ENCODE results near the gene CYB5B.

CYB5B gene

GRCh38 chr16:69384974-69385373 lies 39.4 kb upstream of the CYB5B start:
- in situ Hi-C loops (cut with MboI; ENCODE audit: low sequenced_read_pairs, unreplicated experiment), result loop anchor here (25.0 kb wide), 1 partner anchor 552 kb away; no protein-coding TSS in a partner anchor
- no peak for TF ChIP-seq CTCF (IDR thresholded peaks at IDR 0.05; ENCODE audit: borderline replicate concordance, control extremely low read depth, extremely low read depth, insufficient read depth, missing control alignments)
- DNase-seq (ENCODE audit: low spot score), result no peak

GRCh38 chr16:69386596-69386995 lies 37.8 kb upstream of the CYB5B start:
- no peak for TF ChIP-seq CTCF (IDR thresholded peaks at IDR 0.05; ENCODE audit: borderline replicate concordance, control extremely low read depth, extremely low read depth, insufficient read depth, missing control alignments)
- in situ Hi-C loops (cut with MboI; ENCODE audit: low sequenced_read_pairs, unreplicated experiment), result loop anchor here (25.0 kb wide), 1 partner anchor 551 kb away; no protein-coding TSS in a partner anchor
- DNase-seq (ENCODE audit: low spot score), result no peak

- in situ Hi-C loops (cut with MboI; ENCODE audit: low sequenced_read_pairs, unreplicated experiment), result loop anchor here (10.0 to 25.0 kb wide), 2 partner anchors 171 to 543 kb away; partner anchors contain the start of gene NFAT5
- no peak for TF ChIP-seq CTCF (IDR thresholded peaks at IDR 0.05; ENCODE audit: borderline replicate concordance, control extremely low read depth, extremely low read depth, insufficient read depth, missing control alignments)
- no peak for DNase-seq (ENCODE audit: low spot score)
These were observed 30.2 kb upstream of the CYB5B start for GRCh38 chr16:69393898-69394849.

- no peak for TF ChIP-seq CTCF (IDR thresholded peaks at IDR 0.05; ENCODE audit: borderline replicate concordance, control extremely low read depth, extremely low read depth, insufficient read depth, missing control alignments)
- in situ Hi-C loops (cut with MboI; ENCODE audit: low sequenced_read_pairs, unreplicated experiment), result loop anchor here (10.0 to 25.0 kb wide), 2 partner anchors 169 to 541 kb away; partner anchors contain the start of gene NFAT5
- DNase-seq (ENCODE audit: low spot score), result no peak
These were observed 28.6 kb upstream of the CYB5B start for GRCh38 chr16:69395859-69396186.

GRCh38 chr16:69396187-69397061 lies 28.0 kb upstream of the CYB5B start:
- in situ Hi-C loops (cut with MboI; ENCODE audit: low sequenced_read_pairs, unreplicated experiment), result loop anchor here (10.0 to 25.0 kb wide), 2 partner anchors 168 to 541 kb away; partner anchors contain the start of gene NFAT5
- DNase-seq (ENCODE audit: low spot score), result peak; percentile 56
- peak; percentile 37 for TF ChIP-seq CTCF (IDR thresholded peaks at IDR 0.05; ENCODE audit: borderline replicate concordance, control extremely low read depth, extremely low read depth, insufficient read depth, missing control alignments)

All from GM13976 (cell line).